Activated CD4-positive, CD25-positive, alpha-beta regulatory T cell treated with anti-CD3 and anti-CD28 coated beads, Interleukin-2, amount 50 U/mL, for 24 hours (primary cell): Measurements from ENCODE around the gene PSEN2.
"Not testable (repeated sequence)": the region's sequence is repeated elsewhere in the genome, so short reads cannot be mapped to it uniquely, and the experiment has no call there.

Experiments used
- ATAC-seq, 2 donors: fragments of 150-1000 bp; cut with Tn5 transposase; one replicate each; pipeline ENCODE4 v1.10.0; 2021; ENCODE audit warnings: mild to moderate bottlenecking in 1 of 2, moderate library complexity in 1 of 2

Gene PSEN2

DNA sequence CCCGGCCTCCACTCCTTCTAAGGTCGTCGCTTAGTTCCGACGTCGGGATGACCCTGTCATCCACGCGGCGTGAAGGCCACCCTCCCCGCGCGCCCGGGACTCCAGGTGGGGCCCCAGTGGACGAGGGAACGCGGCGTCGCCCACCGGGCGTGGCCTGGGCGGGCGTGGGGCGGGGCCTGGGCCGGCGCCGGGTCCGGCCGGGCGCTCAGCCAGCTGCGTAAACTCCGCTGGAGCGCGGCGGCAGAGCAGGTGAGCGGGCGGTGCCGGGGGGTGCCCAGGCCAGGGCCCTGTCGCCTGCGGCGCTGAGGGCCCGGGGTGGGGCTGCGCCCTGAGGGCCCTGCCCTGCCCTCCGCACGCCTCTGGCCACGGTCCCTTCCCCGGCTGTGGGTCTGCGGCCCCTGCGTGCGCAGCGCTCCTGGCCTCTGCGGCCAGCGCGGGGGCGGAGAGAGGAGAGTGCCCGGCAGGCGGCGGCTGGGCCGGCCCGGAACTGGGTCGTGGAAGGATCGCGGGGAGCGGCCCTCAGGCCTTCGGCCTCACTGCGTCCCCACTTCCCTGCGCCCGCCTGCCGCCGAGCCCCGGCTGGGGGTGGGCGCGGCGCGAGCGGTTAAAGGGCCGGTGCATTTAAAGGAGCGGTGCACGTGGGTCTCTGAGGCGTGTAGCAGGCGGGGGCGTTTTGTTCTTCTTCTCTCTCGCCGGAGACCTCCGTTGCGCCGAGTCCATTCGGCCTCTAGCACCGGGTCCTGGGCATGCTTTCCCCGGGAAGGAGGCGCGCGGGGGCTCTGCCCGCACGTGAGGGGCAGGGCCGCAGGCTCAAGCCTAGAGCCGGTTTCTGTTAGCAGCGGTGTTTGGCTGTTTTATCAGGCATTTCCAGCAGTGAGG lies at the start of gene PSEN2:
TSS of gene PSEN2 (plus strand) at position 216 of the 879 bp plus-strand sequence. CDS start 11,292 bp downstream, outside the sequence.
- peak; percentile 87 for ATAC-seq

DNA sequence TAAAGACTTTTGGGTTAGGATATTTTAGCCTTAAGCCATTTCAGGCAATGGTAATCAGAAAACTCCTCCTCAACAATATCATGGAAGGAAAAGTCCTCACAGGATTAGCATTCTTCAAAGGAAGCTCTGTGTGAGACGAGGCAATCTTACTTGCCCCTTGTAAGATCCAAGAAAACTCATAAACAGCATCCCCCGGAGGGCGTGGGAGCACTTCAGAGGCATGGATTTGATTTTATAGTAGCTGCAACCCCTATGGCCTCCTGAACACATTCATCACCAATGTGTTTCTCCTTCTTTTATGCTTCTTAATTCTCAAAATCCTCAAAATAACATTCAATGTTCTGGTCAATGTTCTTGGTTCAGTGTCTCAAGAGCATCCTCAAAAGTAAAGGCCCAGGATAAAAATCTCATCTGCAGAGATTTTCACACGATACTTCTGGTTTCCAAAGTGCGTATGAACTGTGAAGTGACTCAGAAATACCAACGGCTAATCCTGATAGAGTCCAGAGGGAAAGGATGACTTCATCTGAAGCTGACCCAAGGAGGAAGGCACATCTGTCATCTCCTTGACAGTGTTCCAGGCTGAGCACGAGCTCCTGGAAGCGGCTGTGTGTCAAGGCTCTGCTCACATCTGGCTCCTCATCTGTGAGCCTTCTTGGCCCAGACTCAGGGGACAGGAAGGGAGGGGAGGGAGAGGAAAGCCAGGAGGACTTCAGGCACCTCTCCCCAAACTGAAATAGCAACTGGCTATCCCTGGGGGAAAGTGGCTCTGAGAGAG lies 49.3 kb upstream of the PSEN2 start:
- no peak for ATAC-seq

GRCh38 chr1:226821719-226822085 lies 48.7 kb upstream of the PSEN2 start:
- no peak for ATAC-seq

DNA sequence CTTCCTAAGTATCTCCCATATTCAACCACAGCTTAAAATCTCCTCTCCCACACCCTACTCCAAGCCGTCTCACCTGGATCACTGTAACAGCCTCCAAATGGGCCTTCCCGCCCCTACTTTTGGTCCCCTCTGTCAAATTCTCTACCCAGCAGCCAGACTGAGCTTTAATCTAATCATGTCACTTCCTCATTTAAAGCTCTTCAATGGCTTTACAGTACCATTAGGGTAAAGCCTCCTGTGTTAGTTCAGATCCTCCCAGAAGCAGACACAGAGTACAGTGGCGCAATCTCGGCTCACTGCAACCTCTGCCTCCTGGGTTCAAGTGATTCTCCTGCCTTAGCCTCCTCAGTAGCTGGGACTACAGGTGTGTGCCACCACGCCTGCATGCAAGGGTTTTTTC lies 46.8 kb upstream of the PSEN2 start:
- ATAC-seq = no peak

DNA sequence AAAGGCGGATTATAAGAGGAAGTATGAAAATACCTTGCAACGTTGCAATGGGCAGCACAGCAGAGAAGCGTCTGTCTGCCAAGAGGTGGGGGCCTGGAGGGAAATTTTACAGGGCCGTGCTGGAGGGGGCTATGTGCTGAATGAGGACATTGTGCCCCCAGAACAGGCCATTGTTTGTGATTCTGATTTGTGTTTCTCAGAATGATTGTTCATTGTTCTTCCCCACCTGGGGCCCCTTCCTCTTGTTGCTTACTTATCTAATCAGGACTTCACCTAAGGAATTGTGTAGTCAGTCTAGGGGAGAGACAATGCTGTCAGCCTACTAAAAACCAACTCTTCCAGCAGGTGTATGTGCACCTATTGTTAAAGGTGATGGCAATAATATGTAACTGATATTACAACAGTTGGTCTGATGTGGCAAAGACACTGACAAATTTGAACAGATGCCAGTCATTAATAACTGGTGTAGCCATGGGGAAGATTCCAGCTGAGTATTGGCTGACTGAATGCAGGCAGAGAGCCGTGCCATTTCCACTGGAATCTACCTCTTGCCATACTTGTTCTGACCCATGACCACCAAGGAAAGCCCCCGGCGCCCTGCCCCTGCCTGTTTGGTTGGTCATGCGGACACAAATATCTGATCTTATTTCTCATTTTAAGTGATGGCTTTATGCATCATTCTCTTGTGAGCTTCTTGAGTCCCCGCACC lies 45.2 kb upstream of the PSEN2 start:
- no peak for ATAC-seq

- no peak for ATAC-seq
These were observed 44.7 kb upstream of the PSEN2 start for GRCh38 chr1:226825746-226826100.

DNA sequence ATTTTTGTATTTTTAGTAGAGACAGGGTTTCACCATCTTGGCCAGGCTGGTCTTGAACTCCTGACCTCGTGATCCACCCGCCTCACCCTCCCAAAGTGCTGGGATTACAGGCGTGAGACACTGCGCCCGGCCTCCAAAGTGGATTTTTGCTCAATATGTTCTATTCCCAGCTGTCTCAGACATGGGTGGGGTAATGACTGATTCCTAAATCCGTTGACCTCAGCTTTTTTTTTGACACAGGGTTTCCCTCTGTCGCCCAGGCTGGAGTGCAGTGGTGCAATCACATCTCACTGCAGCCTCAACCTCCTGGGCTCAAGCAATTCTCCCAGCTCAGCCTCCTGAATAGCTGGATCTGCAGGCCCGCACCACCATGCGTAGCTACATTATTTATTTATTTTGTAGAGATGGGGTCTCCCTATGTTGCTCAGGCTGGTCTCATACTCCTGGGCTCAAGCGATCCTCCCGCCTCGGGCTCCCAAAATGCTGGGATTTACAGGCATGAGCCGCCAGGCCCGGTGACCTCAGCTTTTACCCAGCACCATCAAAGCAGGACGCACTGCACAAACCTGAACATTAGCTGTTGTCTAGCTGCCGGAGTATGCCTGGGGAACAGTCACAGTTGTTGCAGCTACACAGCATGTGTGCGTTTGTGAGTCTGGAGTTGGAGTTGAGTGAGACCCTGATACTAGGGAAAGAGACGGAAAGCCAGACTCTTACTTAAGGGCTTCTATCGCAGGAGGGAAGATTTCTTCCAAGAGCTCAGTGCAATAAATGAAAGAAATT lies 43.7 kb upstream of the PSEN2 start:
- no peak for ATAC-seq

- ATAC-seq = no peak
These were observed 43.0 kb upstream of the PSEN2 start for GRCh38 chr1:226827458-226827857.

- ATAC-seq = peak; percentile 99
These were observed 42.4 kb upstream of the PSEN2 start for GRCh38 chr1:226827968-226828513.

GRCh38 chr1:226829105-226829504 lies 41.3 kb upstream of the PSEN2 start:
- ATAC-seq = no peak

DNA sequence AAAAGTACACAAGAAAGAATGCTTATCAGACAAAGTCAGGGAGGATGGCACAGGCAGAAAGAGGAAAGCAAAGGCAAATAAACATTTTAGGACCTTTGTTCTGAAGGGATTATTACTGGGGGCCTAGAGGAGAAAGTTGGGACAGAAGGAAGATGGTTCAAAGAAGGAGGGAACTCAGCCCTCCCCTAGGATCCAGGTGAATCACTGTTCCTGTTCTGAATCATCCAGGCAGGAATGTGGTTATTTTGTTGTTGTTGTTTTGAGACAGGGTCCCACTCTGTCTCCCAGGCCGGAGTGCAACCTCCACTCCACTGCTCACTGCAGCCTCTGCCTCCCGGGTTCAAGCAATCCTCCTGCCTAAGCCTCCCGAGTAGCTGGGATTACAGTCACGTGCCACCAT lies 38.5 kb upstream of the PSEN2 start:
- no peak for ATAC-seq

DNA sequence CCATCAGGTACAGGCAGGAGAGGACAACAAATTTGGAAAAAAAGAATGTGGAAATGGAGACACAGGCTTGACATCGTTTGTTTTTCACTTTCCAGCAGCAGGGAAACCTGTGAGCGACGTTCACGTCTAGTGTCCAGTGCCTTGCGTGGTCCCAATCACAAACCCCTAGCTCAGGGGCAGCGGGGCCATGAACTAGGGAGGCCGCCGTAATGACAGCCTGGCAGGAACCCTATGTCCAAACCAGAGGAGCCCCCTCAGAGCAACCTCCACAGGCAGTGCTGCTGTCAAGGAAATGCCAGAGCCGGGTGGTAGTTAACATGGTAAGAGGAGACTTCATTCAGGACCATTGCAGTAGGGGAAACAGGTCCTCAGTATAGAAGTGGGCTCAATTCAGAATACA lies 37.8 kb upstream of the PSEN2 start:
- ATAC-seq = no peak

- ATAC-seq = not testable (repeated sequence)
These were observed 36.2 kb upstream of the PSEN2 start for GRCh38 chr1:226834179-226834578.

DNA sequence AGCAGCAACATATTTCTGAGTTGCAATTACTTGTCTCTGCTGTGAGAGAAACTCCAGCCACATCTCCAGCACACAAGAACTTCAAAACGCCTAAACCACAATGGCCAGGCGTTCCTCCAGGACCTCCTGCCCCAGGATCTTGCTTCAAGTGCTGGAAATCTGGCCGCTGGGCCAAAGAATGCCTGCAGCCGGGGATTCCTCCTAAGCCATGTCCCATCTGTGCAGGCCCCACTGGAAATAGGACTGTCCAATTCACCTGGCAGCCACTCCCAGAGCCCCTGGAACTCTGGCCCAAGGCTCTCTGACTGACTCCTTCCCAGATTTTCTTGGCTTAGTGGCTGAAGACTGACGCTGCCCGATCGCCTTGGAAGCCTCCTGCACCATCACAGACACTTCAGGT lies 35.0 kb upstream of the PSEN2 start:
- ATAC-seq = not testable (repeated sequence)

DNA sequence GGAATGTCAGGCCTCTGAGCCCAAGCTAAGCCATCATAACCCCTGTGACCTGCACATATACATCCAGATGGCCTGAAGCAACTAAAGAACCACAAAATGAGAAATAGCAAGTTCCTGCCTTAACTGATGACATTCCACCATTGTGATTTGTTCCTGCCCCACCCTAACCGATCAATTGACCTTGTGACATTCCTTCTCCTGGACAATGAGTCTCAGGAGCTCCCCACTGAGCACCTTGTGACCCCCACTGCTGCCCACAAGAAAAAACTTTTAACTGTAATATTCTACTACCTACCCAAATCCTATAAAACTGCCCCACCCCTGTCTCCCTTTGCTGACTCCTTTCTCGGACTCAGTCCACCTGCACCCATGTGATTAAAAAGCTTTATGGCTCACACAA lies 32.5 kb upstream of the PSEN2 start:
- not testable (repeated sequence) for ATAC-seq

DNA sequence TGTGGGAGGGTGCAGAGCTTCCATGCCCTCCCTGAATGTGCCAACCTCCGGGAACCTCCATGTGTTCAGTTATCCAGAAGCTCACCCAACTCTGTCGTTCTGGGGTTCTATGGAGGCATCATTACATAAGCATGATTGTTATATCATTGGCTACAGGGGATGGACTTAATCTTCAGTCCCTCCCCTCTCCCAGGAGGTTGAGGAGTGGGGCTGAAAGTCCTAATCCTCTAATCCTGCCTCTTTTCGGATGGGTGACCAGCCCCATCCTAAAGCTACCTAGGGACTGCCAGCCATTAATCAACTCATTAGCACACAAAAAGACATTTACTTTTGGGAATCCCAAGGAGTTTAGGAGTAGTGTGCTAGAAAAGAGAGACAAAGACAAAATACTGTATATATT lies 32.0 kb upstream of the PSEN2 start:
- ATAC-seq = no peak

DNA sequence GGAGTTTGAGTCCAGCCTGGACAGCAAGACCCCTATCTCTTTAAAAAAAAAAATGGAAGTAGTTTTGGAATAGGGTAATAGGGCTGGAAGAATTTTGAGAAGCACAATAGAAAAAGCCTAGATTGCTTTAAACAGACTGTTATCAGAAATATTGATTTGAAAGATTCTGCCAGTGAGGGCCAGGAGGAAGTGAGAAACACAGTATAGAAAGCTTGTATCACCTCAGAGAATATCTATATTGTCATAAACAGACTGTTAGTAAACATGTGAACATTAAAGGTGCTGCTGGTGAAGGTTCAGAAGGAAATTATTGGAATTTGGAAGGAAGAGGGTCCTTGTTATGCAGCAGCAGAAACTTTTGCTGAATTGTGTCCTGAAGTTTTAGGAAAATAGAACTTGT lies 24.8 kb upstream of the PSEN2 start:
- ATAC-seq = no peak

- ATAC-seq = no peak
These were observed 23.6 kb upstream of the PSEN2 start for GRCh38 chr1:226846786-226847185.

GRCh38 chr1:226854548-226854947 lies 15.9 kb upstream of the PSEN2 start:
- not testable (repeated sequence) for ATAC-seq

GRCh38 chr1:226862890-226863289 lies 7.5 kb upstream of the PSEN2 start:
- ATAC-seq = no peak

DNA sequence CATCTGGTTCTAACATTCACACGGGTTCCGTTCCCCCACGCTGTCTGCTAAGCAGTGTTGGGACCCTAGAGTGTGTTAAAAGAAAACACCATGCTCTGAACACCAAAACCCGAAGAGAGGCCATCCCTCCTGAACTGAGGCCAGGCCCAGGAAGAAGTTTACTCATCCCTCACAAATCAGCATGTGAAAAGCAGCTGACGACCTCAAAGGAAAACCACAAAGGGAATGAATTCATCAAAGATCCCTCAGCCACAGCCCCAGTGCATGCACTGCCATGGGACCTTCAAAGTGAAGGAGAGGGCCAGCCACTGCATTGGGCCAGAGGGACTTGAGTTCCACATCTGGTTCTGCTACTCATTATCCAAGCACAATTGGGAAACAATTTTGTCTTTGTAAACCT lies 7.0 kb upstream of the PSEN2 start:
- ATAC-seq = no peak

DNA sequence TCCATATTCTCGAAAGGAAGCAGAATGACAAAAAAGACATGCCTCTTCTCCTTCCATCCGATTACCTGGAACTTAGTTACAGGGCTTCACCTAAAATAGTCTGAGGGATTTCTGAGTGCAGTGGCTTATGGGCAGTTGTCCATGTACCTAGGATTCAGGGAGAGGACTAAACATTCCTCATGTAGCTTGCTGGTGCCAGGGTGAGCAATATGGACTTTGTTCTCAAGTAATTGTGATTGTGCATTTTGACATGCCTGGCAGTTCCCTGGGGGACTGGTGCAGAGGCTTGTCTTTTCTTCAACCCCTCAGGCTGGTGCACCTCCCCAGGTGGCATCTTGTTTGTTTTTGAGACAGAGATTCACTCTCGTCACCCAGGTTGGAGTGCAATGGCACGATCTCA lies 6.1 kb upstream of the PSEN2 start:
- ATAC-seq = no peak
